IPS DF 6.9 (cell line): ENCODE data around the gene OPCML.
A peak's percentile ranks its signal among the peaks of the same experiment; 100 is the strongest.

ENCODE experiments used
- DNase-seq: peaks from one replicate; pipeline ENCODE4 v3.0.0-alpha.2; 2013; ENCODE audit warnings: low read depth, low spot score
- H3K27ac ChIP-seq: one replicate; pipeline ENCODE4 v1.5.1; 2013; ENCODE audit warnings: low read length, control low read depth
- H3K27me3 ChIP-seq: 2 replicates; pipeline ENCODE4 v1.6.1; 2013; ENCODE audit warnings: mild to moderate bottlenecking, low read length; ENCODE audit not compliant: control insufficient read depth, insufficient read depth
- H3K36me3 ChIP-seq: 2 replicates; pipeline ENCODE4 v1.6.1; 2013; ENCODE audit warnings: low read length; ENCODE audit not compliant: control insufficient read depth, insufficient read depth
- H3K4me1 ChIP-seq: 2 replicates; pipeline ENCODE4 v1.6.1; 2013; ENCODE audit warnings: low read length; ENCODE audit not compliant: control insufficient read depth, insufficient read depth
- H3K4me3 ChIP-seq: 2 replicates; pipeline ENCODE4 v1.5.1; 2013; ENCODE audit warnings: mild to moderate bottlenecking, low read length
- H3K9me3 ChIP-seq: 2 replicates; pipeline ENCODE4 v1.6.1; 2013; ENCODE audit warnings: low read length, inconsistent platforms; ENCODE audit not compliant: control insufficient read depth, insufficient read depth
- WGBS: extraction: QIAGEN DNeasy Blood & Tissue Kit; methylation state at CpG from one replicate; pipeline ENCODE4 v1.1.7; 2013; ENCODE audit warnings: mixed read lengths, missing lambda C conversion rate; ENCODE audit not compliant: insufficient read length, insufficient coverage; 5-methylcytosine and 5-hydroxymethylcytosine counted together

The OPCML gene

GRCh38 chr11:132862137-132862536 is 670.2 kb downstream of the OPCML start:
- H3K27me3 ChIP-seq = no peaks in the 10 kb centered on the region
- peaks cover 5% of the 10 kb centered on the region; the same call in 1 of the 2 replicates for H3K4me1 ChIP-seq
- H3K27ac ChIP-seq = no peak overlapping the region
- H3K4me3 ChIP-seq = no peak overlapping the region
- no peaks in the 10 kb centered on the region for H3K36me3 ChIP-seq
- DNase-seq = no peak
- WGBS = no CpG with 5 or more reads among the region's 5 CpGs
- H3K9me3 ChIP-seq = no peaks in the 10 kb centered on the region

GRCh38 chr11:132859306-132859705 is 673.0 kb downstream of the OPCML start:
- no CpG with 5 or more reads among the region's 6 CpGs for WGBS
- H3K27me3 ChIP-seq = no peaks in the 10 kb centered on the region
- no peak overlapping the region for H3K4me3 ChIP-seq
- H3K9me3 ChIP-seq = no peaks in the 10 kb centered on the region; the same call in 1 of the 2 replicates
- no peaks in the 10 kb centered on the region for H3K36me3 ChIP-seq
- H3K27ac ChIP-seq = no peak overlapping the region
- 0 out of 2 replicates have a peak, but pooled peaks cover 2% of the 10 kb centered on the region for H3K4me1 ChIP-seq
- no peak for DNase-seq

GRCh38 chr11:132858223-132858622 is 674.1 kb downstream of the OPCML start:
- peak; percentile 39 for DNase-seq
- H3K9me3 ChIP-seq = no peaks in the 10 kb centered on the region; the same call in 1 of the 2 replicates
- H3K27me3 ChIP-seq = no peaks in the 10 kb centered on the region
- no CpG with 5 or more reads among the region's 5 CpGs for WGBS
- H3K36me3 ChIP-seq = no peaks in the 10 kb centered on the region
- no peak overlapping the region for H3K4me3 ChIP-seq
- no peak overlapping the region for H3K27ac ChIP-seq
- H3K4me1 ChIP-seq = 0 out of 2 replicates have a peak, but pooled peaks cover 2% of the 10 kb centered on the region

GRCh38 chr11:132856032-132856431 is 676.3 kb downstream of the OPCML start:
- H3K27me3 ChIP-seq = no peaks in the 10 kb centered on the region
- DNase-seq = no peak
- 0 out of 2 replicates have a peak, but pooled peaks cover 2% of the 10 kb centered on the region for H3K4me1 ChIP-seq
- no peaks in the 10 kb centered on the region; the same call in 1 of the 2 replicates for H3K9me3 ChIP-seq
- no peaks in the 10 kb centered on the region for H3K36me3 ChIP-seq
- no CpG with 5 or more reads among the region's 4 CpGs for WGBS
- no peak overlapping the region for H3K27ac ChIP-seq
- no peak overlapping the region for H3K4me3 ChIP-seq

- Histone ChIP-seq H3K9me3 (no peaks in the 10 kb centered on the region; the same call in 1 of the 2 replicates), H3K36me3 (no peaks in the 10 kb centered on the region), H3K27ac (no peak overlapping the region), H3K4me3 (no peak overlapping the region), H3K4me1 (0 out of 2 replicates have a peak, but pooled peaks cover 2% of the 10 kb centered on the region), H3K27me3 (no peaks in the 10 kb centered on the region)
- no CpG with 5 or more reads among the region's 3 CpGs for WGBS
- no peak for DNase-seq
Measured at GRCh38 chr11:132855516-132855915, 676.8 kb downstream of the OPCML start.

- DNase-seq = no peak
- Histone ChIP-seq H3K9me3 (no peaks in the 10 kb centered on the region; the same call in 1 of the 2 replicates), H3K36me3 (no peaks in the 10 kb centered on the region), H3K27me3 (no peaks in the 10 kb centered on the region), H3K4me3 (no peak overlapping the region), H3K27ac (no peak overlapping the region), H3K4me1 (0 out of 2 replicates have a peak, but pooled peaks cover 2% of the 10 kb centered on the region)
- no CpG with 5 or more reads among the region's 3 CpGs for WGBS
Measured at GRCh38 chr11:132853886-132854285, 678.4 kb downstream of the OPCML start.

- Histone ChIP-seq H3K36me3 (no peaks in the 10 kb centered on the region), H3K9me3 (no peaks in the 10 kb centered on the region; the same call in 1 of the 2 replicates), H3K4me3 (no peak overlapping the region), H3K27me3 (no peaks in the 10 kb centered on the region), H3K27ac (no peak overlapping the region), H3K4me1 (no peaks in the 10 kb centered on the region)
- DNase-seq = no peak
- no CpG with 5 or more reads among the region's 7 CpGs for WGBS
Measured at GRCh38 chr11:132852361-132852760, 679.9 kb downstream of the OPCML start.

- H3K4me3 ChIP-seq = no peak overlapping the region
- no peaks in the 10 kb centered on the region for H3K27me3 ChIP-seq
- no peaks in the 10 kb centered on the region for H3K4me1 ChIP-seq
- H3K36me3 ChIP-seq = no peaks in the 10 kb centered on the region
- no peak overlapping the region for H3K27ac ChIP-seq
- DNase-seq = no peak
- no CpG with 5 or more reads among the region's 2 CpGs for WGBS
- no peaks in the 10 kb centered on the region; the same call in 1 of the 2 replicates for H3K9me3 ChIP-seq
Measured at GRCh38 chr11:132851247-132851646, 681.1 kb downstream of the OPCML start.

- Histone ChIP-seq H3K4me1 (no peaks in the 10 kb centered on the region), H3K27me3 (no peaks in the 10 kb centered on the region), H3K27ac (no peak overlapping the region), H3K4me3 (no peak overlapping the region), H3K9me3 (no peaks in the 10 kb centered on the region), H3K36me3 (no peaks in the 10 kb centered on the region)
- WGBS = no CpG with 5 or more reads among the region's 3 CpGs
- no peak for DNase-seq
Measured at GRCh38 chr11:132850266-132850665, 682.0 kb downstream of the OPCML start.

GRCh38 chr11:132848336-132848735 is 684.0 kb downstream of the OPCML start:
- no peaks in the 10 kb centered on the region for H3K27me3 ChIP-seq
- WGBS = no CpG with 5 or more reads among the region's 2 CpGs
- no peaks in the 10 kb centered on the region for H3K9me3 ChIP-seq
- no peaks in the 10 kb centered on the region; the same call in 1 of the 2 replicates for H3K4me1 ChIP-seq
- H3K36me3 ChIP-seq = no peaks in the 10 kb centered on the region
- H3K4me3 ChIP-seq = no peak overlapping the region
- no peak overlapping the region for H3K27ac ChIP-seq
- DNase-seq = no peak

GRCh38 chr11:132846075-132846474 is 686.2 kb downstream of the OPCML start:
- H3K27me3 ChIP-seq = no peaks in the 10 kb centered on the region
- H3K36me3 ChIP-seq = no peaks in the 10 kb centered on the region
- H3K27ac ChIP-seq = no peak overlapping the region
- H3K4me1 ChIP-seq = no peaks in the 10 kb centered on the region; the same call in 1 of the 2 replicates
- no peak for DNase-seq
- WGBS = no CpG with 5 or more reads among the region's 4 CpGs
- no peaks in the 10 kb centered on the region for H3K9me3 ChIP-seq
- no peak overlapping the region for H3K4me3 ChIP-seq
